Choroid plexus epithelial cell (primary cell): Measurements from ENCODE around the gene CFAP57.

Source experiments
- DNase-seq: peaks from one replicate; pipeline ENCODE4 v3.0.0-alpha.2; 2010; ENCODE audit warnings: low read depth
- H3K4me3 ChIP-seq: 2 replicates; pipeline ENCODE4 v1.5.1; 2011; ENCODE audit warnings: low read depth, mild to moderate bottlenecking, control low read depth, low read length, moderate library complexity
- CTCF ChIP-seq: conservative IDR thresholded peaks from 2 replicates; pipeline ENCODE4 v1.5.1; 2011; ENCODE audit warnings: low read depth, mild to moderate bottlenecking, control low read depth, inconsistent platforms, low read length, moderate library complexity

CFAP57 gene

DNA sequence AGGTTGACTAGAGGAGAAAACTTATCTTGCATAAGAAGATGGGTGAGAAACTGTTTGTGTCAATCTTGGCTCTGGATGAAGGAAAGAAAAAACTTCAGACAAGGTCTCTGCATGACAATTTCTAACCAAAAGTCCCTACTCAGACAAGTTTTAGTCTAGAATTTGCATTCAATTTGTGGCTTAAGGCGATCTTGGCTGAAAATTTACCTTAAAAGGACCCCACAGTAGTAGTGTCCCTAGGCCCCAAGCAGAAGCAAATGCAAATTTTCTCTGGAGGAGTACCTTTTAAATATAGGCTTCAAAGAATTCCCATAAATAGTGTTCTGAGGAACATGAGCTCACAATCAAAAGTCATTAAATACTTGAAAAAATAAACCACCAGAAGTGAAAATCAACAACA lies 80.1 kb downstream of the CFAP57 start:
- TF ChIP-seq CTCF = no peak
- H3K4me3 ChIP-seq = no peak overlapping the region
- no peak for DNase-seq

DNA sequence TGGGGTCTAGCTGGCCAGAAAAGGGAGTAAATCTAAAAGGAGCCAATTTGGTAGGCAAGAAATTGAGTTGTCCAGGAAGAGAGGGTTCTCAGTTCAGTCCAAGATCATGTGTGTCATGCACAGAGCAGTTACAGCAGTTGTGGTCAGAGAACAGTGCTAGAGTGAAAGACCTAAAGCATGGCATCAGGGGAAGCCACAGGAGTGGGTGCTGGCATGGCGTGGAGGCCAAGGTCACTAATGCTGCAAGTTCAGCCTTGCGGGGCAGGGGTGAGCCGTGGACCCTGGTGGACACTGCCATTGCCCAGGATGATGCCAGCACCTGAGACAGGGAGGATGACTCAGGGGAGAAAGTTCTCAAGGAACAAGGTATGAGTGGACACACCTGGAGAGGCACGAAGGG lies 81.0 kb downstream of the CFAP57 start:
- TF ChIP-seq CTCF = no peak
- H3K4me3 ChIP-seq = no peak overlapping the region
- DNase-seq = no peak

DNA sequence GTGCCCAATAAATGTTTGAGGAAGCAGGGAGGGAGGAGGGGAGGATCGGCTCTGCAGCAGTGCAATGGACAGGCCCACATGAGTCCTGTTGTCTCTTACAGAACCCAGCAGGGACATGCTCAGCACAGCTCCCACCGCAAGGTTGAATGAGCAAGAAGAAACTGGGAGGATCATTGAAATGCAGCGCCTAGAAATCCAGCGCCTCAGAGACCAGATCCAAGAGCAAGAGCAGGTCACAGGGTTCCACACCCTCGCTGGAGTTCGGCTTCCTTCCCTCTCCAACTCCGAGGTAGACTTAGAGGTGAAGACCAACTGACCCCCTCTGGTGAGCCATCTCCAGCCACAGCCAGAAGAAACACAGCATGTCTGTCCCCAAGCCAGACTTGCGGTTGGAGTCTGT lies 81.7 kb downstream of the CFAP57 start:
- TF ChIP-seq CTCF = no peak
- H3K4me3 ChIP-seq = no peak overlapping the region
- DNase-seq = no peak

DNA sequence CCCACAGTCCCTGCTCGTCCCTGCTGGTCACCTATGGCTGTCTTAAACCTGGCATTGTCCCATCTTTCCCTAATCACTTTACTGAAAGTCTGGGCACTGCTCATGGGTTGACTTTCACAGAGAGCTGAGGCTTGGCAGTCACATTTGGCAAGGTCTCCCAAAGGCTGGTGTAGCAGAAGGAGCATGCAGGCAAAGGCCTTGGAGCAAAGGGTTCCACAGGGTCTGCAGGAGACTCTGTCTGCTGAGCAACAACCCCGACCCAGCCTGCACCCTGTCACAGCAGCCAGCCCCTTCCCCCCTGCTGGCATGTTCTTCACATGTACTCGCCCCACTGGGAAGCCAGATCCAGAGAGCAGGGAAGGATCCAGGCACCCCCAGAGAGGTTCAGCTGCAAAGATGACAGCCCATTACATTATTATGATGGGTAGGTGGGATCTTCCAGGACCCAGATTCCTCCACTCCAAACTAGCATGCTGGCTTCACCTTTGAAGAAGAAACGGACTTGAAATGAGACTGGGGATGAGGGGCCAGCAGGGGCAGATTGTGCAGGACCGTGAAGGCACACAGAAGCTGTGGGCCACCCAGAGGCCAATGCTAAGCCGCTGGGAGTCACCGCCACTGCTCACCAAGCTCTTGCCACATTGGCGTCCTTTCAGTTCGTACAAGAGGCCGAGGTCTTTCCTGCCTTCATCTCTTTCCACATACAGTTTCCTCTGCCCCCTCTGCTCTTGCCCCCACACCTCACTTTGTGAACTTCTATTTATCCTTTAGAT lies 83.5 kb downstream of the CFAP57 start:
- H3K4me3 ChIP-seq = no peak overlapping the region

DNA sequence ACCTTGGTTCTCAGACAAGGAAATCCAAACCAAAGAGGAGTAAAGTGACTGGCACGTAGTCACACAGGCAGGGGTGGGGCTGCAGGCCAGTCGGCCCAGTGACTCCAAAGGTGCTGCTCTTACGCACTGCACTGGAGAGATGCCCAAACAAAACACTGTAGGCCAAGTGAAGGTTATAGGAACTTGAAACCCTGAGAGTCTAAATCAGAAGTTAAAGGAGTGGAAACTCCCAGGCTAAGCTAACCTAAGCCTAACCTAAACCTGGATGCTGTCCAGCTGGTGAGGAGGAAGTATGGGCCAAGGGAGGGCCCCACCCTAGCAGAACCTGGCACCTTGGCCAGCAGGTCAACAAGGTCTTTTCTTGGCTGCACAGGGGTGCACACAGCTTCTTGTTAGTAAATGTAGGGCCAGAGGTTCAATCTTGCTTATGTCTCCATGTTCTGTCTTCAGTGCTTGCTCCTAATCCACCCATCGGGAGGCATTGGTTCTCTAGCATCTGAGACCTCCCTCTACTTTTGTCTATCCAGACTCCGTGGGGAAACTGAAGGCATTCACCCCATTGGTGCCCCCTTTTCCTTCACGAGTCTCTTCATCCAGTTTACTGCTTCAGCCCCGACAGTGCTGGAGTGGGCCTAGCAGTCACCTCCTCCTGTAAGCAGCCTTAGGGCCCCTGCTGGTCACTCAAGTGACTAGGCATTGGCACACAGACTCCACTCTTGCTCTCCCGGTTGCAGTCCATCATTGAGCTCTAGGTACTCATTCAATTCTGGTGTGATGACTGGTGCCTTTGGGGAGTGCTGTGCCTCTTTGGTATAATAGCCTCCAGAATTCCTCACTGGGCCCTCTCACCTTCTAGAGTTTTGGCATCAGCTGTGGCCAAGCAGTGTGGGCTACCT lies 84.8 kb downstream of the CFAP57 start:
- H3K4me3 ChIP-seq = no peak overlapping the region
- DNase-seq = no peak
- TF ChIP-seq CTCF = no peak

More for the DNA sequence above, 83.5 kb downstream of the CFAP57 start:
- no peak for TF ChIP-seq CTCF
- no peak for DNase-seq

DNA sequence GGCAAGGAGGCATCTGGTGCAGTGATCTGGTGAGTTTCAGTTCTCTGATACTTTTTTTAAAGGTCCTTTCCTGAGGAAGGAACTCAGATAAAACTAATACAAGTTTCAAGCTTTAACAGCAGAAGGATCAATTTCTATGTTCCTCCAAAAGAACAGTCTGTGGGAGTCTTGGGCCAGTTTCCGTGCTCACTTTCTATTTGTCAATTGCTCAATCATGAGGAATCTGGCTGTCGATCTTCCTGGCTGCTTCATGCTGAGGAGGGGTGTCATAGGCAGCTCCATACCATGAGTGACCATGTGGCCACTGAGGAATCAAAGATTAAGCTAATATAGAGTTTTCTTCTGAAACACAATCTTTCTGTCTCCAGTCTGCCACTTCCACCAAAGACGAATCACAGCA lies 86.2 kb downstream of the CFAP57 start:
- DNase-seq = no peak
- no peak for TF ChIP-seq CTCF
- H3K4me3 ChIP-seq = no peak overlapping the region
